CD4-positive, alpha-beta T cell treated with Interleukin-21 for 1 hour (primary cell): ENCODE measurements around the gene RTN3.
"Not testable (repeated sequence)": the region's sequence is repeated elsewhere in the genome, so short reads cannot be mapped to it uniquely, and the experiment has no call there.

Experiments used
- DNase-seq: peaks from one replicate; pipeline ENCODE4 v3.0.0-alpha.2; 2020

The RTN3 gene

GRCh38 chr11:63770763-63771162 is 89.5 kb downstream of the RTN3 start:
- DNase-seq: no peak

- not testable (repeated sequence) for DNase-seq
Measured at GRCh38 chr11:63771741-63772318, 90.5 kb downstream of the RTN3 start.

GRCh38 chr11:63775191-63775590 is 93.9 kb downstream of the RTN3 start:
- DNase-seq: no peak

GRCh38 chr11:63779039-63779438 is 97.7 kb downstream of the RTN3 start:
- no peak for DNase-seq

GRCh38 chr11:63782749-63783148 is 101.4 kb downstream of the RTN3 start:
- DNase-seq: no peak

- DNase-seq: no peak
Measured at GRCh38 chr11:63783925-63784592, 102.8 kb downstream of the RTN3 start.

- DNase-seq: no peak
Measured at GRCh38 chr11:63785823-63786222, 104.5 kb downstream of the RTN3 start.

GRCh38 chr11:63791495-63792167 is 110.3 kb downstream of the RTN3 start:
- DNase-seq: no peak

- no peak for DNase-seq
Measured at GRCh38 chr11:63793161-63793560, 111.9 kb downstream of the RTN3 start.

GRCh38 chr11:63795066-63795465 is 113.8 kb downstream of the RTN3 start:
- DNase-seq: no peak

- DNase-seq: no peak
Measured at GRCh38 chr11:63800921-63801320, 119.6 kb downstream of the RTN3 start.

GRCh38 chr11:63802637-63803414 is 121.5 kb downstream of the RTN3 start:
- no peak for DNase-seq

GRCh38 chr11:63804259-63804658 is 123.0 kb downstream of the RTN3 start:
- no peak for DNase-seq

- no peak for DNase-seq
Measured at GRCh38 chr11:63805844-63806415, 124.6 kb downstream of the RTN3 start.
